GM18498 (cell line): ENCODE measurements around the gene HSPB2.
"Not testable (repeated sequence)": the region's sequence is repeated elsewhere in the genome, so short reads cannot be mapped to it uniquely, and the experiment has no call there.

Experiments used
- ATAC-seq: cut with Tn5 transposase; IDR thresholded peaks from one replicate; pipeline ENCODE4 v1.9.1; 2021; ENCODE audit warnings: mild to moderate bottlenecking, moderate library complexity; ENCODE audit not compliant: unreplicated experiment

The HSPB2 gene

GRCh38 chr11:111912535-111912934, at the start of gene HSPB2:
TSS of gene HSPB2 (plus strand) at chr11:111912734. CDS start at chr11:111912830, 96 bp downstream.
- ATAC-seq = no peak

GRCh38 chr11:111870113-111870512, 42.4 kb upstream of the HSPB2 start:
- no peak for ATAC-seq

- ATAC-seq = peak; percentile 19
These were observed 42.0 kb upstream of the HSPB2 start for GRCh38 chr11:111870522-111870885.

GRCh38 chr11:111870886-111871692, 41.4 kb upstream of the HSPB2 start, which contains the start of gene ALG9:
TSS of gene ALG9 (minus strand) at chr11:111871581. CDS start at chr11:111871482, 99 bp downstream.
- peak; percentile 96 for ATAC-seq

- no peak for ATAC-seq
These were observed 40.8 kb upstream of the HSPB2 start for GRCh38 chr11:111871693-111872161.

- no peak for ATAC-seq
These were observed 34.1 kb upstream of the HSPB2 start for GRCh38 chr11:111878385-111878848.

- peak; percentile 91 for ATAC-seq
These were observed 33.5 kb upstream of the HSPB2 start, which contains the start of the genes CFAP68 and FDXACB1 for GRCh38 chr11:111878849-111879636. TSS of gene CFAP68 (plus strand) at chr11:111879541. CDS start at chr11:111879561, 20 bp downstream. TSS of gene FDXACB1 (minus strand) at chr11:111879165. CDS start at chr11:111879132, 33 bp downstream.

GRCh38 chr11:111879637-111879960, 32.9 kb upstream of the HSPB2 start:
- no peak for ATAC-seq

GRCh38 chr11:111882202-111882601, 30.3 kb upstream of the HSPB2 start:
- ATAC-seq = no peak

GRCh38 chr11:111885053-111885452, 27.5 kb upstream of the HSPB2 start:
- not testable (repeated sequence) for ATAC-seq

- ATAC-seq = no peak
These were observed 26.5 kb upstream of the HSPB2 start for GRCh38 chr11:111886032-111886431.

GRCh38 chr11:111886844-111887243, 25.7 kb upstream of the HSPB2 start:
- no peak for ATAC-seq

- ATAC-seq = no peak
These were observed 7.1 kb upstream of the HSPB2 start for GRCh38 chr11:111905411-111905810.

- no peak for ATAC-seq
These were observed 5.9 kb upstream of the HSPB2 start for GRCh38 chr11:111906680-111907079.

GRCh38 chr11:111908639-111909305, 3.8 kb upstream of the HSPB2 start:
- no peak for ATAC-seq

GRCh38 chr11:111909378-111909777, 3.2 kb upstream of the HSPB2 start:
- no peak for ATAC-seq

- ATAC-seq = no peak
These were observed 1.6 kb upstream of the HSPB2 start for GRCh38 chr11:111910676-111911562.

GRCh38 chr11:111911563-111912401, 752 bp upstream of the HSPB2 start, which contains the start of gene CRYAB:
TSS of gene CRYAB (minus strand) at chr11:111911770. CDS start at chr11:111911724, 46 bp downstream.
- ATAC-seq = no peak
